Measurements from ENCODE around the gene PPP1R3F.

- TF ChIP-seq, protein P1, sequence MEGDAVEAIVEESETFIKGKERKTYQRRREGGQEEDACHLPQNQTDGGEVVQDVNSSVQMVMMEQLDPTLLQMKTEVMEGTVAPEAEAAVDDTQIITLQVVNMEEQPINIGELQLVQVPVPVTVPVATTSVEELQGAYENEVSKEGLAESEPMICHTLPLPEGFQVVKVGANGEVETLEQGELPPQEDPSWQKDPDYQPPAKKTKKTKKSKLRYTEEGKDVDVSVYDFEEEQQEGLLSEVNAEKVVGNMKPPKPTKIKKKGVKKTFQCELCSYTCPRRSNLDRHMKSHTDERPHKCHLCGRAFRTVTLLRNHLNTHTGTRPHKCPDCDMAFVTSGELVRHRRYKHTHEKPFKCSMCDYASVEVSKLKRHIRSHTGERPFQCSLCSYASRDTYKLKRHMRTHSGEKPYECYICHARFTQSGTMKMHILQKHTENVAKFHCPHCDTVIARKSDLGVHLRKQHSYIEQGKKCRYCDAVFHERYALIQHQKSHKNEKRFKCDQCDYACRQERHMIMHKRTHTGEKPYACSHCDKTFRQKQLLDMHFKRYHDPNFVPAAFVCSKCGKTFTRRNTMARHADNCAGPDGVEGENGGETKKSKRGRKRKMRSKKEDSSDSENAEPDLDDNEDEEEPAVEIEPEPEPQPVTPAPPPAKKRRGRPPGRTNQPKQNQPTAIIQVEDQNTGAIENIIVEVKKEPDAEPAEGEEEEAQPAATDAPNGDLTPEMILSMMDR (IDR thresholded peaks at IDR 0.05), result peak in 7 of 12 donors; percentile 11 to 40 (median 28)
- TF ChIP-seq POLR2A (IDR thresholded peaks at IDR 0.05), result no peak
Measured at GRCh38 chrX:49282647-49283011, 13.0 kb downstream of the PPP1R3F start.
